SK-N-SH treated with all-trans-retinoic acid at 6 μM for 48 hours (cell line): Measurements from ENCODE around the gene DNM2.

ENCODE experiments used
- ARNTL ChIP-seq: fragments of 450-650 bp; formaldehyde crosslinking; IDR thresholded peaks from 2 replicates; pipeline ENCODE4 v1.5.0; 2020; ENCODE audit warnings: low read depth, mild to moderate bottlenecking, moderate library complexity, borderline replicate concordance
- CSDC2 ChIP-seq: fragments of 250-450 bp; sonication (Bioruptor Pico); IDR thresholded peaks from 2 replicates; pipeline ENCODE4 v1.5.0; 2020; ENCODE audit warnings: mild to moderate bottlenecking, moderate library complexity
- OSR1 ChIP-seq: fragments of 250-450 bp; sonication (Bioruptor Pico); IDR thresholded peaks from 2 replicates; pipeline ENCODE4 v1.8.0; 2022; ENCODE audit warnings: moderate library complexity, mild to moderate bottlenecking, inconsistent platforms
- RARB ChIP-seq: fragments of 250-450 bp; sonication (Bioruptor Pico); IDR thresholded peaks from 2 replicates; pipeline ENCODE4 v1.8.0; 2021; ENCODE audit warnings: mild to moderate bottlenecking, moderate library complexity
- ZC3H10 ChIP-seq: fragments of 250-450 bp; sonication (Bioruptor Pico); IDR thresholded peaks from 2 replicates; pipeline ENCODE4 v1.5.1; 2021; ENCODE audit warnings: mild to moderate bottlenecking, moderate library complexity
- ZFP3 ChIP-seq: fragments of 250-450 bp; sonication (Bioruptor Pico); IDR thresholded peaks from 2 replicates; pipeline ENCODE4 v1.5.0; 2020; ENCODE audit warnings: mild to moderate bottlenecking, moderate library complexity
- ZFP30 ChIP-seq: fragments of 450-650 bp; formaldehyde crosslinking; IDR thresholded peaks from 2 replicates; pipeline ENCODE4 v1.5.0; 2022; ENCODE audit warnings: mild to moderate bottlenecking, moderate library complexity
- ZNF8 ChIP-seq: fragments of 450-650 bp; formaldehyde crosslinking; IDR thresholded peaks from 2 replicates; pipeline ENCODE4 v1.5.0; 2020; ENCODE audit warnings: mild to moderate bottlenecking, moderate library complexity
- TF ChIP-seq, protein P1 (sequence below): fragments of 250-450 bp; sonication (Bioruptor Pico); IDR thresholded peaks from 2 replicates; pipeline ENCODE4 v1.5.0; 2020; ENCODE audit warnings: mild to moderate bottlenecking, moderate library complexity
- TF ChIP-seq, protein P2 (sequence below): fragments of 250-450 bp; sonication (Bioruptor Pico); IDR thresholded peaks from 2 replicates; pipeline ENCODE4 v1.8.0; 2020; ENCODE audit warnings: mild to moderate bottlenecking, moderate library complexity, borderline replicate concordance
- TF ChIP-seq, protein P3 (sequence below): fragments of 250-450 bp; sonication (Bioruptor Pico); IDR thresholded peaks from 2 replicates; pipeline ENCODE4 v1.5.1; 2020; ENCODE audit warnings: low read depth, mild to moderate bottlenecking, moderate library complexity

DNA sequence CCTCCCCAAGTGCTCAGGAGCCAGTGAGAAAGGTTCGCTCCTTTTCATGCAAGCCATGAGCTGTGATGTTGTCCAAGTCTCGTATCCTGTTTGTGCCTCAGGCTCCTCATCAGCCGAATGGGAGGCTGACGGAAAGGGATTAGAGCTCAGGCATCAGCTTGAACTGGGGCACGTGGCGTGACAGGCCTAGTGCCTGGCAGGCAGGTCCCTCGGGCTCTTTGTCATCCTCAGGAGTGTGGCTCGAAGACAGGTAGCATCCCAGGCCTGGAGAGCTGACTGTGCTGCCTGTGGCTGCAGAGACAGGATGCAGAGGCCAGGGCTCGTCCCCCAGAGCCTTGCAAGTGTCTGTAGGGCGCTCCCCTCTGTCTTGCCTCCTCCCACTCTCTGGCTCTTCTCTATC is 38.5 kb downstream of the DNM2 start:
- TF ChIP-seq, protein P1, sequence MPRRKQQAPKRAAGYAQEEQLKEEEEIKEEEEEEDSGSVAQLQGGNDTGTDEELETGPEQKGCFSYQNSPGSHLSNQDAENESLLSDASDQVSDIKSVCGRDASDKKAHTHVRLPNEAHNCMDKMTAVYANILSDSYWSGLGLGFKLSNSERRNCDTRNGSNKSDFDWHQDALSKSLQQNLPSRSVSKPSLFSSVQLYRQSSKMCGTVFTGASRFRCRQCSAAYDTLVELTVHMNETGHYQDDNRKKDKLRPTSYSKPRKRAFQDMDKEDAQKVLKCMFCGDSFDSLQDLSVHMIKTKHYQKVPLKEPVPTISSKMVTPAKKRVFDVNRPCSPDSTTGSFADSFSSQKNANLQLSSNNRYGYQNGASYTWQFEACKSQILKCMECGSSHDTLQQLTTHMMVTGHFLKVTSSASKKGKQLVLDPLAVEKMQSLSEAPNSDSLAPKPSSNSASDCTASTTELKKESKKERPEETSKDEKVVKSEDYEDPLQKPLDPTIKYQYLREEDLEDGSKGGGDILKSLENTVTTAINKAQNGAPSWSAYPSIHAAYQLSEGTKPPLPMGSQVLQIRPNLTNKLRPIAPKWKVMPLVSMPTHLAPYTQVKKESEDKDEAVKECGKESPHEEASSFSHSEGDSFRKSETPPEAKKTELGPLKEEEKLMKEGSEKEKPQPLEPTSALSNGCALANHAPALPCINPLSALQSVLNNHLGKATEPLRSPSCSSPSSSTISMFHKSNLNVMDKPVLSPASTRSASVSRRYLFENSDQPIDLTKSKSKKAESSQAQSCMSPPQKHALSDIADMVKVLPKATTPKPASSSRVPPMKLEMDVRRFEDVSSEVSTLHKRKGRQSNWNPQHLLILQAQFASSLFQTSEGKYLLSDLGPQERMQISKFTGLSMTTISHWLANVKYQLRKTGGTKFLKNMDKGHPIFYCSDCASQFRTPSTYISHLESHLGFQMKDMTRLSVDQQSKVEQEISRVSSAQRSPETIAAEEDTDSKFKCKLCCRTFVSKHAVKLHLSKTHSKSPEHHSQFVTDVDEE (CRISPR knock-in tag) = no peak
- TF ChIP-seq, protein P2, sequence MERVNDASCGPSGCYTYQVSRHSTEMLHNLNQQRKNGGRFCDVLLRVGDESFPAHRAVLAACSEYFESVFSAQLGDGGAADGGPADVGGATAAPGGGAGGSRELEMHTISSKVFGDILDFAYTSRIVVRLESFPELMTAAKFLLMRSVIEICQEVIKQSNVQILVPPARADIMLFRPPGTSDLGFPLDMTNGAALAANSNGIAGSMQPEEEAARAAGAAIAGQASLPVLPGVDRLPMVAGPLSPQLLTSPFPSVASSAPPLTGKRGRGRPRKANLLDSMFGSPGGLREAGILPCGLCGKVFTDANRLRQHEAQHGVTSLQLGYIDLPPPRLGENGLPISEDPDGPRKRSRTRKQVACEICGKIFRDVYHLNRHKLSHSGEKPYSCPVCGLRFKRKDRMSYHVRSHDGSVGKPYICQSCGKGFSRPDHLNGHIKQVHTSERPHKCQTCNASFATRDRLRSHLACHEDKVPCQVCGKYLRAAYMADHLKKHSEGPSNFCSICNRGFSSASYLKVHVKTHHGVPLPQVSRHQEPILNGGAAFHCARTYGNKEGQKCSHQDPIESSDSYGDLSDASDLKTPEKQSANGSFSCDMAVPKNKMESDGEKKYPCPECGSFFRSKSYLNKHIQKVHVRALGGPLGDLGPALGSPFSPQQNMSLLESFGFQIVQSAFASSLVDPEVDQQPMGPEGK (CRISPR knock-in tag) = no peak
- no peak for TF ChIP-seq OSR1
- no peak for TF ChIP-seq ZFP3
- no peak for TF ChIP-seq RARB (CRISPR knock-in tag)
- TF ChIP-seq ZNF8 (CRISPR knock-in tag) = no peak
- TF ChIP-seq CSDC2 (CRISPR knock-in tag) = no peak
- TF ChIP-seq, protein P3, sequence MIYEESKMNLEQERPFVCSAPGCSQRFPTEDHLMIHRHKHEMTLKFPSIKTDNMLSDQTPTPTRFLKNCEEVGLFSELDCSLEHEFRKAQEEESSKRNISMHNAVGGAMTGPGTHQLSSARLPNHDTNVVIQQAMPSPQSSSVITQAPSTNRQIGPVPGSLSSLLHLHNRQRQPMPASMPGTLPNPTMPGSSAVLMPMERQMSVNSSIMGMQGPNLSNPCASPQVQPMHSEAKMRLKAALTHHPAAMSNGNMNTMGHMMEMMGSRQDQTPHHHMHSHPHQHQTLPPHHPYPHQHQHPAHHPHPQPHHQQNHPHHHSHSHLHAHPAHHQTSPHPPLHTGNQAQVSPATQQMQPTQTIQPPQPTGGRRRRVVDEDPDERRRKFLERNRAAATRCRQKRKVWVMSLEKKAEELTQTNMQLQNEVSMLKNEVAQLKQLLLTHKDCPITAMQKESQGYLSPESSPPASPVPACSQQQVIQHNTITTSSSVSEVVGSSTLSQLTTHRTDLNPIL (CRISPR knock-in tag) = no peak
- TF ChIP-seq ZFP30 = no peak
- TF ChIP-seq ARNTL (CRISPR knock-in tag) = no peak
- no peak for TF ChIP-seq ZC3H10
